ENCODE measurements around the gene CCHCR1.

Gene CCHCR1, protein sequence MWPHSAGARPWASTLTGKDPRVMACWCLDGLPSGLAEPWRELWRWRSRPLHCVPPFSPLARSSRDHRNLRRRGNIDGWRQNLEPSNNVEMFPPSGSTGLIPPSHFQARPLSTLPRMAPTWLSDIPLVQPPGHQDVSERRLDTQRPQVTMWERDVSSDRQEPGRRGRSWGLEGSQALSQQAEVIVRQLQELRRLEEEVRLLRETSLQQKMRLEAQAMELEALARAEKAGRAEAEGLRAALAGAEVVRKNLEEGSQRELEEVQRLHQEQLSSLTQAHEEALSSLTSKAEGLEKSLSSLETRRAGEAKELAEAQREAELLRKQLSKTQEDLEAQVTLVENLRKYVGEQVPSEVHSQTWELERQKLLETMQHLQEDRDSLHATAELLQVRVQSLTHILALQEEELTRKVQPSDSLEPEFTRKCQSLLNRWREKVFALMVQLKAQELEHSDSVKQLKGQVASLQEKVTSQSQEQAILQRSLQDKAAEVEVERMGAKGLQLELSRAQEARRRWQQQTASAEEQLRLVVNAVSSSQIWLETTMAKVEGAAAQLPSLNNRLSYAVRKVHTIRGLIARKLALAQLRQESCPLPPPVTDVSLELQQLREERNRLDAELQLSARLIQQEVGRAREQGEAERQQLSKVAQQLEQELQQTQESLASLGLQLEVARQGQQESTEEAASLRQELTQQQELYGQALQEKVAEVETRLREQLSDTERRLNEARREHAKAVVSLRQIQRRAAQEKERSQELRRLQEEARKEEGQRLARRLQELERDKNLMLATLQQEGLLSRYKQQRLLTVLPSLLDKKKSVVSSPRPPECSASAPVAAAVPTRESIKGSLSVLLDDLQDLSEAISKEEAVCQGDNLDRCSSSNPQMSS

GRCh38 chr6:31157513-31158139 lies at the start of gene CCHCR1:
Gene CCHCR1, minus strand, starts transcription at chr6:31157802. Its CDS starts 202 bp downstream, at chr6:31157600.
- TF ChIP-seq GATA2 (IDR thresholded peaks at IDR 0.05; ENCODE audit: low read depth, low read length) (no peak), GATA3 (IDR thresholded peaks at IDR 0.05; ENCODE audit: low read depth, low read length) (no peak)

DNA sequence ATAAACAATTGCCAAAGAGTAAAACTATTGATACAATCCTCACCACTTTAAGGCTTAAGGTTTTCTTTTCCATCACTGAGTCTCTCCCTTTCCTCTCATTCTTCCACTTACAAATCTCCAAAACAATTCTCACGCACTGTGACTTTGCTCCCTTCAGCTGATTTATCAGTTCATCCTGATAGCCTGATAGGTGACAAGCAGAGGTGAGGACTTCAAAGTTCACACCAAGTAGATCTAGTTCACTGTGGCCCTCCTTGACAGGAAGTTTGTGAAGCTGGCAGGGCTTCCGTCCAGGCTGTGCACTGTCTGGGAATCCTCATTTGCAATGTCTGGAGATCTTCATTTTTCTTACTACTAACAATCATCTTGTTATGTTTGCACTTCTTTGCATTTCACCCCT lies 48.0 kb upstream of the CCHCR1 start:
- TF ChIP-seq GATA2 (IDR thresholded peaks at IDR 0.05; ENCODE audit: low read depth, low read length) (no peak), GATA3 (IDR thresholded peaks at IDR 0.05; ENCODE audit: low read depth, low read length) (no peak)

DNA sequence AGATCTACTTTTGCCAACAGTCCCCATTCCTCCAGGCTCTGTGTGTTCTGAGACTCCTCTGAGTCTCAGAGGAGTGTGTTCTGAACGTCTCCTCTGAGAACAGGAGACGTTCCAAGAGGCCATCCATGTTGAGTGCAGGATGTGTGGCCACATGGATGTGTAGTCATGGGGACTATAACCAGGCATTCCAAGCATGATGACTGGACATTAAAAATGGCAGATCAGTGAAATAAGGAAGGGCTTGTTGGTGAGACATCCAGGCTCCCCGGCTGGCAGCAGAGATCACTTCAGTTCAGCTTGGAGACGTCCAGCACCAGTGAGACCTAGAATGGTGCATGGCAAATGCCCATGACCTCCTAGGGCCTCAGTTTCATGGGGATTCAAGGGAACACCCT lies 47.1 kb upstream of the CCHCR1 start:
- no peak for TF ChIP-seq GATA3 (IDR thresholded peaks at IDR 0.05; ENCODE audit: low read depth, low read length)

DNA sequence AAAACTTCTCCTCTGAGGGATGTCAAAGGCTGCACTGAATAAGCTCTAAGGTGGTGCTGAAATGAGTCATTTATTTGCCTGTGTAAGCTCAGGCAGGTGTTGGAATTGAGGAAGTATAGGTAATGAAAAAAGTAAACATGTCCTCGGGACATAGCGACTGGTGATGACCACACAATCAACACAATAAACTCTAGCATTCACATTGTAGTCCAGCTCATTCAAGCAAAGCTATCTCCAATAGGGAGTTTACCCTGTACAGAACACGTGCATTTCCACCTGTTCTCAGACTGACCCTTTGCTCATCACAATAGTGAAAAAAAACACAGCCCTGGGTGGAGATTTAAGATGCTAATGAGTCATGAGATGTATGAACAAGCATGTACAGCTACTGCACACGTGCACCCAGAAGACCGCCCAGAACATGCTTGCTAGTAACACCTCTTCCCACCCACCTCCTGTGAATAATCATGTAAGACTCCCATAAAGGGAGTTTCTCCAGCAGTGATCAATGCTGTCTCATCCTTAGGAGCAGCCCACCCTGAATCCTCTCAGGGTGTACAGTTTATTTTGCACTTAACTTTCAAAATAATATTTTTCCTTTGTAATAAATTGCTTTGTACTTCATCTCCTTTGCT lies 45.9 kb upstream of the CCHCR1 start:
- TF ChIP-seq GATA2 (IDR thresholded peaks at IDR 0.05; ENCODE audit: low read depth, low read length) = no peak
- no peak for TF ChIP-seq GATA3 (IDR thresholded peaks at IDR 0.05; ENCODE audit: low read depth, low read length)

GRCh38 chr6:31202259-31203166 lies 44.9 kb upstream of the CCHCR1 start:
- no peak for TF ChIP-seq GATA2 (IDR thresholded peaks at IDR 0.05; ENCODE audit: low read depth, low read length)
- TF ChIP-seq GATA3 (IDR thresholded peaks at IDR 0.05; ENCODE audit: low read depth, low read length) = no peak

DNA sequence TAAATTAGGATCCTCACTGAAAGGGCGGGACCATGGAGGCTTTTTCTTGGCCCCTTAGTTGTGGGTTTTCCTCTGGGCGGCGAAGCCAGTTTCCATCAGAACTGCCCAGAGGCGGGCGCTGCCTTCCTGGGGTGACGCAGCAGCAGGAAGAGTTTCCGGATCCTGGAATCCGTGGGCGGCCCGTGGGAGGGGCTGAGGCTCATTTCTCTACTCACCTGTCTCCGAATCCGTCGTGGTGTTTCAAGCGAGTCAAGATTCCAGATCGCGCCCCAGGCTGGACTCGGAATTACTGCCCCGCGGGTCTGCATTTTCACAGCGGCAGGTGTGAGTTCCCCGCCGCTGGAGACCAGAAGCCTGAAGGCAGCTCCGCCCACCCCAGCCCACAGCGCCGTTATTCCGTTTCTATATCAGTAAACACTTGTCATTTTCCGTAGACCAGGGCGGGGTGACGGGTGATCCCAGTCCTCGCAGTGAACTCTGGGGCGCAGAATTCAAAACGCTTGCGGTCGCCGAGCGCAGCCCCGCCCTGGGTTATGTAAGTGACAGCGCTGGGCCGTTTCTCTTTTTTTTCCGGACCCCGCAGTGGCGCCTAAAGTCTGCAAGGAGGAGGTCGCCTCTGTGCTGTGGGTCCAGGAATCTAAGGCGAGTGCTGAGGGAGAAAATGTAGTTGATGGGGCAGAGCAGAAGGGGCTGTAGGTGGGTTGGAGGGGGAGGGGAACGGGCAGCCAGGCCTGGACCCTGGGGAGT lies 40.1 kb upstream of the CCHCR1 start:
- TF ChIP-seq GATA2 (IDR thresholded peaks at IDR 0.05; ENCODE audit: low read depth, low read length) = no peak
- no peak for TF ChIP-seq GATA3 (IDR thresholded peaks at IDR 0.05; ENCODE audit: low read depth, low read length)

DNA sequence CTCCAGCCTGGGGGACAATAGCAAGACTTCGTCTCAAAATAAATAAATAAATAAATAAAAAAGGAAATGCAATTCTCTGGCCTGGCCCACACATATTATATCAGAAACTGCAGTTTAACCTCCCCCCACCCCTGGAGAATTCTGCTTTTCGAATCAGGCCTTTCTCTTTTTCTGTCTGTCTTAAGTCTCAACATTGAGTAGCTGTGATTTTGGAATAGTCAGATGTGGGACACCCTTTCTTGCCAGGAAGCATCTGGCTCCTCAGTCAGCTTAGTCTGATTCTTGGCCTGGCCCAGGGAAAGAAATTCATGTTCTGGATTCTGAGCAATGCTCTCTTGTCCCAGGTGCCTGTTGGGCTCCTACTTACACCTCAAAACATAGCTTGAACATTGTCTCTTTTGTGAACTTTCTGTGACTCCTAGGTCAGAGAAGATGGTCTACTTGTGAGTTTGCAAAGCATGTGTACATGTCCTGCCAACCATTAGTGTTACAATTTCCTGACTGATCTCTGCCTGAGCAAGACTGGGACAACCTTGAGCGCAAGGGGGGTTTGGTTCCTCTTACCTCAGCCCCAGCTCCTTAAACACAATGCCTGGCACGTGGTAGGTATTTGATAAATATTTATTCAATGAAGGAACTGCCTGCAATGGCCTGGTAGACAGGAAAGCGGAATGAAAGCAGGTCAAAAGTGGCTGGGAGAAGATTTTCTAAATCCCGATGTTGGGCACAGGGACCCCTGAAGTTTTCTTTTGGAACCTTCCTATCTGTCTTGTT lies 36.6 kb upstream of the CCHCR1 start:
- no peak for TF ChIP-seq GATA3 (IDR thresholded peaks at IDR 0.05; ENCODE audit: low read depth, low read length)
- TF ChIP-seq GATA2 (IDR thresholded peaks at IDR 0.05; ENCODE audit: low read depth, low read length) = no peak

DNA sequence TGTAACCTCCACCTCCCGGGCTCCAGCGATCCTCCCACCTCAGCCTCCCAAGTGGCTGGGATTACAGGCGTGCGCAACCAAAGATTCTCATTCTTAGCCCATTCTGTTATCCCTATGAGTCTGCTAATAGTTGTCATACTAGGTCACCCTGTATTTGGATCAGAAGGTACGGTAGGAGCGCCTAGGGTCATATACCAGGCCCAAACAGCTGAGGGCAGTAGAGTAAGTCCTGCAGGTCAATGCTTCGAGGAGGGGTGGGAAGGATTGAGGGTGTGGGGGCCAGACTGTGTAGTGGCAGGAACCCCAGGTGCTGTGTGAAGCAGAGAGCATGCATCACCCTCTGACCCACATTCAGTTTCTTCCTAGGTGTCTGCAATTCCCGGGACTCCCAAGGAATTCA lies 35.6 kb upstream of the CCHCR1 start:
- TF ChIP-seq GATA3 (IDR thresholded peaks at IDR 0.05; ENCODE audit: low read depth, low read length) = no peak
- no peak for TF ChIP-seq GATA2 (IDR thresholded peaks at IDR 0.05; ENCODE audit: low read depth, low read length)

GRCh38 chr6:31190488-31190887 lies 32.9 kb upstream of the CCHCR1 start:
- TF ChIP-seq GATA3 (IDR thresholded peaks at IDR 0.05; ENCODE audit: low read depth, low read length) = no peak
- no peak for TF ChIP-seq GATA2 (IDR thresholded peaks at IDR 0.05; ENCODE audit: low read depth, low read length)

GRCh38 chr6:31187780-31188194 lies 30.2 kb upstream of the CCHCR1 start:
- TF ChIP-seq GATA2 (IDR thresholded peaks at IDR 0.05; ENCODE audit: low read depth, low read length) (no peak), GATA3 (IDR thresholded peaks at IDR 0.05; ENCODE audit: low read depth, low read length) (no peak)

DNA sequence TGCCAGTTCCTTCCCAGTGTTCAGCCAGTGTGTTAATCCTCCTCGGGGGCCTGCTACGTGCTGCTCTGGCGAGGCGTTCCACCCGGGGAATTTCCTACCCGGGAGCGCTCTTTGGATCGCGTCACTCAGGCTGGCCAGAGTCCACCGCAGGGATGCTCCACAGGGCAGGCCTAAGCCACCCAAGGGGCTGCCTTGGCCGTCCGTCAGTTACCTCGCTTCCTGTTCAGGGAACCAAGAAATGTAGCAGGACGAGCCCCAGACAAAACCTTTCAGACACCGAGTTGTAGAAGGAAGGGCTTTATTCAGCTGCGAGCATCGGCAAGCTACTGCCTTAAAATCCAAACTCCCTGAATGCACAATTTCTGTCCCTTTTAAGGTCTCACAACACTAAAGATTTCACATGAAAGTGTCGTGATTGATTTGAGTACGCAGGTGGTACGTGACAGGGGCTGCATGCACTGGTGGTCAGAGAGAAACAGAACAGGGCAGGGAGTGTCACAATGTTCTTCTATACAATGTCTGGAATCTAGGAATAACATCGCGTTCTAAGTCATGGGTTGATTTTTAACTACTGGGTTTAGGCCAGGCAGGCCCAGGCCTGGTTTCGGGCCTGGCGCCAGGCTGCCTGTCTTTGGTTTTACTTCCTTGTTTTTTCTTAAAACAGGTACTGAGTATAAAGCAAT lies 28.6 kb upstream of the CCHCR1 start:
- TF ChIP-seq GATA3 (IDR thresholded peaks at IDR 0.05; ENCODE audit: low read depth, low read length) = no peak
- no peak for TF ChIP-seq GATA2 (IDR thresholded peaks at IDR 0.05; ENCODE audit: low read depth, low read length)
